Activated T-cell treated with anti-CD3 and anti-CD28 coated beads for 4 hours (primary cell): ENCODE data around the gene THADA.
"Not testable (repeated sequence)": the region's sequence is repeated elsewhere in the genome, so short reads cannot be mapped to it uniquely, and the experiment has no call there.

ENCODE experiments used
- DNase-seq: peaks from one replicate; pipeline ENCODE4 v3.0.0-alpha.2; 2020

THADA gene

GRCh38 chr2:43405829-43406228, 190.0 kb downstream of the THADA start:
- DNase-seq: no peak

- no peak for DNase-seq
These were observed 193.3 kb downstream of the THADA start for GRCh38 chr2:43402452-43402937.

GRCh38 chr2:43402002-43402401, 193.8 kb downstream of the THADA start:
- no peak for DNase-seq

GRCh38 chr2:43400508-43400907, 195.3 kb downstream of the THADA start:
- DNase-seq: no peak

- DNase-seq: no peak
These were observed 196.1 kb downstream of the THADA start for GRCh38 chr2:43399515-43400264.

- DNase-seq: no peak
These were observed 196.7 kb downstream of the THADA start for GRCh38 chr2:43399098-43399497.

GRCh38 chr2:43397821-43398220, 198.0 kb downstream of the THADA start:
- no peak for DNase-seq

- no peak for DNase-seq
These were observed 198.4 kb downstream of the THADA start for GRCh38 chr2:43397411-43397810.

- DNase-seq: not testable (repeated sequence)
These were observed 199.5 kb downstream of the THADA start for GRCh38 chr2:43396344-43396743.

GRCh38 chr2:43393918-43394317, 201.9 kb downstream of the THADA start:
- DNase-seq: no peak

- no peak for DNase-seq
These were observed 204.0 kb downstream of the THADA start for GRCh38 chr2:43391878-43392215.

- DNase-seq: no peak
These were observed 204.5 kb downstream of the THADA start for GRCh38 chr2:43391201-43391877.

- no peak for DNase-seq
These were observed 206.0 kb downstream of the THADA start for GRCh38 chr2:43389581-43390466.

GRCh38 chr2:43388371-43388770, 207.5 kb downstream of the THADA start:
- DNase-seq: no peak

GRCh38 chr2:43387092-43388062, 208.5 kb downstream of the THADA start:
- DNase-seq: no peak

- DNase-seq: not testable (repeated sequence)
These were observed 209.2 kb downstream of the THADA start for GRCh38 chr2:43386679-43387078.

- no peak for DNase-seq
These were observed 211.7 kb downstream of the THADA start for GRCh38 chr2:43384143-43384542.

- no peak for DNase-seq
These were observed 212.3 kb downstream of the THADA start for GRCh38 chr2:43383533-43383932.

GRCh38 chr2:43379494-43379893, 216.3 kb downstream of the THADA start:
- DNase-seq: no peak

- no peak for DNase-seq
These were observed 218.5 kb downstream of the THADA start for GRCh38 chr2:43377327-43377726.

GRCh38 chr2:43376523-43377198, 219.2 kb downstream of the THADA start:
- DNase-seq: no peak
